Measurements from ENCODE around the gene TDRD3.

The TDRD3 gene

GRCh38 chr13:60411983-60412382, 15.0 kb downstream of the TDRD3 start:
- no peak for TF ChIP-seq CTCF (IDR thresholded peaks at IDR 0.05; ENCODE audit: borderline replicate concordance, insufficient read depth, low read depth, low read length)
- H3K4me3 ChIP-seq (ENCODE audit: low read depth, low read length) = no peak overlapping the region

- no peak for TF ChIP-seq CTCF (IDR thresholded peaks at IDR 0.05; ENCODE audit: borderline replicate concordance, insufficient read depth, low read depth, low read length)
- no peak overlapping the region for H3K4me3 ChIP-seq (ENCODE audit: low read depth, low read length)
Observed at GRCh38 chr13:60412909-60413616, 16.0 kb downstream of the TDRD3 start.

- no peak overlapping the region for H3K4me3 ChIP-seq (ENCODE audit: low read depth, low read length)
- no peak for TF ChIP-seq CTCF (IDR thresholded peaks at IDR 0.05; ENCODE audit: borderline replicate concordance, insufficient read depth, low read depth, low read length)
Observed at GRCh38 chr13:60414177-60414576, 17.2 kb downstream of the TDRD3 start.

GRCh38 chr13:60417734-60418133, 20.7 kb downstream of the TDRD3 start:
- no peak for TF ChIP-seq CTCF (IDR thresholded peaks at IDR 0.05; ENCODE audit: borderline replicate concordance, insufficient read depth, low read depth, low read length)
- H3K4me3 ChIP-seq (ENCODE audit: low read depth, low read length) = no peak overlapping the region

- TF ChIP-seq CTCF (IDR thresholded peaks at IDR 0.05; ENCODE audit: borderline replicate concordance, insufficient read depth, low read depth, low read length) = no peak
- no peak overlapping the region for H3K4me3 ChIP-seq (ENCODE audit: low read depth, low read length)
Observed at GRCh38 chr13:60418954-60419353, 21.9 kb downstream of the TDRD3 start.

- no peak for TF ChIP-seq CTCF (IDR thresholded peaks at IDR 0.05; ENCODE audit: borderline replicate concordance, insufficient read depth, low read depth, low read length)
- no peak overlapping the region for H3K4me3 ChIP-seq (ENCODE audit: low read depth, low read length)
Observed at GRCh38 chr13:60425332-60425731, 28.3 kb downstream of the TDRD3 start.

GRCh38 chr13:60426075-60426474, 29.1 kb downstream of the TDRD3 start:
- TF ChIP-seq CTCF (IDR thresholded peaks at IDR 0.05; ENCODE audit: borderline replicate concordance, insufficient read depth, low read depth, low read length) = no peak

More at GRCh38 chr13:60426075-60426474, 29.1 kb downstream of the TDRD3 start:
- no peak overlapping the region for H3K4me3 ChIP-seq (ENCODE audit: low read depth, low read length)
